BE2C (cell line): ENCODE measurements around the gene TDP1.

Experiments used
- DNase-seq: peaks from one replicate; pipeline ENCODE4 v3.0.0-alpha.2; 2020
- H3K27me3 ChIP-seq: fragments of 250-450 bp; sonication (Bioruptor Pico); 2 replicates; pipeline ENCODE4 v1.5.1; 2020; ENCODE audit warnings: mild to moderate bottlenecking
- H3K36me3 ChIP-seq: fragments of 250-450 bp; sonication (Bioruptor Pico); 2 replicates; pipeline ENCODE4 v1.5.1; 2020; ENCODE audit warnings: mild to moderate bottlenecking
- H3K4me1 ChIP-seq: fragments of 250-450 bp; sonication (Bioruptor Pico); 2 replicates; pipeline ENCODE4 v1.5.1; 2020
- H3K4me3 ChIP-seq: 2 replicates; pipeline ENCODE4 v1.5.1; 2011; ENCODE audit warnings: low read depth, low read length
- H3K9me3 ChIP-seq: fragments of 250-450 bp; sonication (Bioruptor Pico); 2 replicates; pipeline ENCODE4 v1.5.1; 2020
- CTCF ChIP-seq: IDR thresholded peaks from 2 replicates; pipeline ENCODE4 v1.5.1; 2012; ENCODE audit warnings: mild to moderate bottlenecking, low read depth, low read length

Gene TDP1

GRCh38 chr14:89920056-89920455, 35.7 kb upstream of the TDP1 start:
- no peaks in the 10 kb centered on the region for H3K27me3 ChIP-seq
- no peak for DNase-seq

GRCh38 chr14:89921346-89921745, 34.4 kb upstream of the TDP1 start:
- Histone ChIP-seq H3K36me3 (no peaks in the 10 kb centered on the region), H3K4me1 (no peaks in the 10 kb centered on the region), H3K27me3 (no peaks in the 10 kb centered on the region), H3K9me3 (no peaks in the 10 kb centered on the region), H3K4me3 (no peak overlapping the region)
- DNase-seq = no peak
- no peak for TF ChIP-seq CTCF

More at GRCh38 chr14:89920056-89920455, 35.7 kb upstream of the TDP1 start:
- Histone ChIP-seq H3K4me1 (no peaks in the 10 kb centered on the region), H3K9me3 (no peaks in the 10 kb centered on the region), H3K4me3 (no peak overlapping the region), H3K36me3 (no peaks in the 10 kb centered on the region)
- TF ChIP-seq CTCF = no peak

GRCh38 chr14:89922031-89922907, 33.5 kb upstream of the TDP1 start:
- Histone ChIP-seq H3K4me3 (no peak overlapping the region), H3K9me3 (no peaks in the 10 kb centered on the region), H3K36me3 (no peaks in the 10 kb centered on the region), H3K4me1 (no peaks in the 10 kb centered on the region), H3K27me3 (no peaks in the 10 kb centered on the region)
- no peak for DNase-seq
- TF ChIP-seq CTCF = no peak

- Histone ChIP-seq H3K9me3 (no peaks in the 10 kb centered on the region), H3K27me3 (no peaks in the 10 kb centered on the region), H3K36me3 (no peaks in the 10 kb centered on the region), H3K4me1 (no peaks in the 10 kb centered on the region), H3K4me3 (no peak overlapping the region)
- no peak for DNase-seq
- TF ChIP-seq CTCF = no peak
These were observed 31.5 kb upstream of the TDP1 start for GRCh38 chr14:89924268-89924667.

GRCh38 chr14:89926694-89927093, 29.0 kb upstream of the TDP1 start:
- H3K9me3 ChIP-seq = no peaks in the 10 kb centered on the region
- H3K4me1 ChIP-seq = no peaks in the 10 kb centered on the region
- no peaks in the 10 kb centered on the region for H3K36me3 ChIP-seq
- no peaks in the 10 kb centered on the region for H3K27me3 ChIP-seq
- TF ChIP-seq CTCF = no peak
- no peak overlapping the region for H3K4me3 ChIP-seq
- no peak for DNase-seq

GRCh38 chr14:89927186-89927865, 28.4 kb upstream of the TDP1 start:
- H3K4me1 ChIP-seq = no peaks in the 10 kb centered on the region
- no peaks in the 10 kb centered on the region for H3K36me3 ChIP-seq
- DNase-seq = no peak
- H3K4me3 ChIP-seq = no peak overlapping the region
- no peak for TF ChIP-seq CTCF
- H3K27me3 ChIP-seq = no peaks in the 10 kb centered on the region
- H3K9me3 ChIP-seq = no peaks in the 10 kb centered on the region
